ENCODE data around the gene REV3L.
A peak's percentile ranks its signal among the peaks of the same experiment; 100 is the strongest.

DNA sequence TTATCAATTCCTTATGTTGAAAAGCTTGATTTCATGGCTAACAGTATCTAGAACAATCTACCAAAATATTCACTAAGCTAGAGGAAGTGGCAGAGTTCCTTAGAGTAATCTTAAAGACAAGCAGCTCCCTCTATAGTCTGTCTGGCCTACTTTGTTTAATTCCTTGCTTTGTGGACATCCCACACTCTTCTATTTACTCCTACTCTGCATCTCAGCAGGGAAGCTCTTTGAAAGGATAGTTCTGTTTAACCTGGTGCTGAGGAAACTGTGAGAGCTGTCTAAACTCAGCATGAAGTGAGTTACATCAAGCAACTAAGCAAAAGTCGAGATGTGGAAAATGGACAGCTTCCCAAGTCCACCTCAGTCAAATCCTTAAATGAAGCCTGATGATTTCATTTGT lies 4.3 kb downstream of the REV3L start:
- TF ChIP-seq, protein P1, sequence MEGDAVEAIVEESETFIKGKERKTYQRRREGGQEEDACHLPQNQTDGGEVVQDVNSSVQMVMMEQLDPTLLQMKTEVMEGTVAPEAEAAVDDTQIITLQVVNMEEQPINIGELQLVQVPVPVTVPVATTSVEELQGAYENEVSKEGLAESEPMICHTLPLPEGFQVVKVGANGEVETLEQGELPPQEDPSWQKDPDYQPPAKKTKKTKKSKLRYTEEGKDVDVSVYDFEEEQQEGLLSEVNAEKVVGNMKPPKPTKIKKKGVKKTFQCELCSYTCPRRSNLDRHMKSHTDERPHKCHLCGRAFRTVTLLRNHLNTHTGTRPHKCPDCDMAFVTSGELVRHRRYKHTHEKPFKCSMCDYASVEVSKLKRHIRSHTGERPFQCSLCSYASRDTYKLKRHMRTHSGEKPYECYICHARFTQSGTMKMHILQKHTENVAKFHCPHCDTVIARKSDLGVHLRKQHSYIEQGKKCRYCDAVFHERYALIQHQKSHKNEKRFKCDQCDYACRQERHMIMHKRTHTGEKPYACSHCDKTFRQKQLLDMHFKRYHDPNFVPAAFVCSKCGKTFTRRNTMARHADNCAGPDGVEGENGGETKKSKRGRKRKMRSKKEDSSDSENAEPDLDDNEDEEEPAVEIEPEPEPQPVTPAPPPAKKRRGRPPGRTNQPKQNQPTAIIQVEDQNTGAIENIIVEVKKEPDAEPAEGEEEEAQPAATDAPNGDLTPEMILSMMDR (IDR thresholded peaks at IDR 0.05), result peak; percentile 61
- no peak for TF ChIP-seq ZFX (IDR thresholded peaks at IDR 0.05; ENCODE audit: borderline replicate concordance)
